Natural killer cell (primary cell): ENCODE data around the gene GMCL2. TPM values are rescaled to one million over a fixed set of nuclear protein-coding genes. Genes with fewer than 3 reads are reported as not detected.

Experiments
- ATAC-seq, 3 donors: fragments of 150-1000 bp in 2 of 3; fragments of 200-7000 bp in 1 of 3; cut with Tn5 transposase; 1 replicate in 1 of 3; 2 replicates in 2 of 3; pipeline ENCODE4 v1.10.0; 2021; ENCODE audit warnings: mild to moderate bottlenecking in 2 of 3, moderate library complexity in 2 of 3
- DNase-seq, 2 donors: peaks; one replicate each; pipeline versions ENCODE4 v3.0.0 to v3.0.0-alpha.2; 2013 to 2021; ENCODE audit warnings: mixed read lengths in 1 of 2
- H3K27ac ChIP-seq: one replicate; pipeline ENCODE4 v1.5.1; 2013; ENCODE audit warnings: mild to moderate bottlenecking, low read length
- H3K27me3 ChIP-seq: one replicate; pipeline ENCODE4 v1.6.1; 2013; ENCODE audit warnings: low read length; ENCODE audit not compliant: control insufficient read depth, insufficient read depth
- H3K36me3 ChIP-seq: one replicate; pipeline ENCODE4 v1.6.1; 2013; ENCODE audit warnings: low read length; ENCODE audit not compliant: control insufficient read depth, insufficient read depth
- H3K4me1 ChIP-seq: one replicate; pipeline ENCODE4 v1.6.1; 2013; ENCODE audit warnings: low read length; ENCODE audit not compliant: control insufficient read depth, insufficient read depth
- H3K4me3 ChIP-seq: one replicate; pipeline ENCODE4 v1.5.1; 2013; ENCODE audit warnings: low read length
- H3K9me3 ChIP-seq: one replicate; pipeline ENCODE4 v1.6.1; 2013; ENCODE audit warnings: low read length; ENCODE audit not compliant: control insufficient read depth, insufficient read depth
- H3K27ac Mint-ChIP-seq, 2 donors: one replicate each; pipeline ENCODE4 v1.8.0; 2022; ENCODE audit warnings: mild to moderate bottlenecking in 2 of 2, mixed read lengths in 2 of 2, moderate library complexity in 1 of 2
- H3K27me3 Mint-ChIP-seq, 2 donors: one replicate each; pipeline ENCODE4 v1.8.0; 2022; ENCODE audit warnings: low read depth in 2 of 2, mixed read lengths in 2 of 2
- H3K36me3 Mint-ChIP-seq: one replicate; pipeline ENCODE4 v1.8.0; 2022; ENCODE audit warnings: mixed read lengths
- H3K4me1 Mint-ChIP-seq, 2 donors: one replicate each; pipeline ENCODE4 v1.8.0; 2022; ENCODE audit warnings: mixed read lengths in 2 of 2
- H3K4me3 Mint-ChIP-seq: one replicate; pipeline ENCODE4 v1.8.0; 2022; ENCODE audit warnings: mild to moderate bottlenecking, moderate library complexity, mixed read lengths
- H3K9me3 Mint-ChIP-seq, 2 donors: one replicate each; pipeline ENCODE4 v1.8.0; 2022; ENCODE audit warnings: mixed read lengths in 2 of 2
- WGBS: methylation state at CpG from one replicate; pipeline ENCODE4 v1.1.7; 2013; ENCODE audit warnings: missing lambda C conversion rate; ENCODE audit not compliant: insufficient coverage; 5-methylcytosine and 5-hydroxymethylcytosine counted together
- intact Hi-C: fragments of 100-400 bp; cut with micrococcal nuclease; formaldehyde crosslinking; loops from one replicate; pipeline ENCODE4 v1.14.2; 2022
- total RNA-seq, 4 donors: library from RNA; stranded (reverse); fragments of 120-200 nt in 1 of 4; gene quantifications; one replicate each; pipeline versions ENCODE4 v1.2.3 to v1.2.4, GENCODE V29; 2013 to 2022
- TF ChIP-seq, protein P1 (sequence below): fragments of 200-600 bp; IDR thresholded peaks from one replicate; pipeline ENCODE4 v1.8.0; 2022; ENCODE audit warnings: antibody characterized with exemption

GMCL2 gene
- total RNA-seq, 3 donors from 2014 or later (not counting 1 experiment from before 2014, with no cell fraction given), result not detected

DNA sequence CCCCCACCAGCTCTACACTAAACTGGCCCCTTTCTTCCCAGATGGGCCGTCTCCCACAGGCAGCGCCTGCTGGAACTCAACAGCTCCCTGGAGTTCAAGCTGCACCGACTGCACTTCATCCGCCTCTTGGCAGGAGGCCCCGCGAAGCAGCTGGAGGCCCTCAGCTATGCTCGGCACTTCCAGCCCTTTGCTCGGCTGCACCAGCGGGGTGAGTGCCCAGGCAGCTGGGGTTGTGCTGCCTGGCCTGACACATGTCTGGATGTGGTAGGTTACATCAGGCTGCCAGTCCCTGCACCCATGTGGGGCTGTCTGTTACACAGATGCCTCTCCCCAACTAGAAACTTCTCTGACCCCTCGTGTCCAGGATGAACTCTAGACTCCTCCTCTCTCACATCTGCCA is 43.3 kb downstream of the GMCL2 start:
- peaks cover 6% of the 10 kb centered on the region for H3K36me3 Mint-ChIP-seq
- no peak overlapping the region for H3K4me3 ChIP-seq
- H3K9me3 Mint-ChIP-seq, result no peaks in the 10 kb centered on the region
- no peak overlapping the region for H3K27ac ChIP-seq
- no peak for DNase-seq
- intact Hi-C loops, result no loop called here
- no peaks in the 10 kb centered on the region for H3K4me1 ChIP-seq
- WGBS, result 96% methylated on average over 10 of the region's 10 CpGs
- ATAC-seq, result no peak
- TF ChIP-seq, protein P1, sequence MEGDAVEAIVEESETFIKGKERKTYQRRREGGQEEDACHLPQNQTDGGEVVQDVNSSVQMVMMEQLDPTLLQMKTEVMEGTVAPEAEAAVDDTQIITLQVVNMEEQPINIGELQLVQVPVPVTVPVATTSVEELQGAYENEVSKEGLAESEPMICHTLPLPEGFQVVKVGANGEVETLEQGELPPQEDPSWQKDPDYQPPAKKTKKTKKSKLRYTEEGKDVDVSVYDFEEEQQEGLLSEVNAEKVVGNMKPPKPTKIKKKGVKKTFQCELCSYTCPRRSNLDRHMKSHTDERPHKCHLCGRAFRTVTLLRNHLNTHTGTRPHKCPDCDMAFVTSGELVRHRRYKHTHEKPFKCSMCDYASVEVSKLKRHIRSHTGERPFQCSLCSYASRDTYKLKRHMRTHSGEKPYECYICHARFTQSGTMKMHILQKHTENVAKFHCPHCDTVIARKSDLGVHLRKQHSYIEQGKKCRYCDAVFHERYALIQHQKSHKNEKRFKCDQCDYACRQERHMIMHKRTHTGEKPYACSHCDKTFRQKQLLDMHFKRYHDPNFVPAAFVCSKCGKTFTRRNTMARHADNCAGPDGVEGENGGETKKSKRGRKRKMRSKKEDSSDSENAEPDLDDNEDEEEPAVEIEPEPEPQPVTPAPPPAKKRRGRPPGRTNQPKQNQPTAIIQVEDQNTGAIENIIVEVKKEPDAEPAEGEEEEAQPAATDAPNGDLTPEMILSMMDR, result no peak
- H3K27me3 Mint-ChIP-seq, result no peaks in the 10 kb centered on the region
- no peaks in the 10 kb centered on the region for H3K4me1 Mint-ChIP-seq
- H3K9me3 ChIP-seq, result no peaks in the 10 kb centered on the region
- no peak overlapping the region for H3K27ac Mint-ChIP-seq
- no peaks in the 10 kb centered on the region for H3K27me3 ChIP-seq
- no peak overlapping the region for H3K4me3 Mint-ChIP-seq
- H3K36me3 ChIP-seq, result peaks cover 36% of the 10 kb centered on the region

DNA sequence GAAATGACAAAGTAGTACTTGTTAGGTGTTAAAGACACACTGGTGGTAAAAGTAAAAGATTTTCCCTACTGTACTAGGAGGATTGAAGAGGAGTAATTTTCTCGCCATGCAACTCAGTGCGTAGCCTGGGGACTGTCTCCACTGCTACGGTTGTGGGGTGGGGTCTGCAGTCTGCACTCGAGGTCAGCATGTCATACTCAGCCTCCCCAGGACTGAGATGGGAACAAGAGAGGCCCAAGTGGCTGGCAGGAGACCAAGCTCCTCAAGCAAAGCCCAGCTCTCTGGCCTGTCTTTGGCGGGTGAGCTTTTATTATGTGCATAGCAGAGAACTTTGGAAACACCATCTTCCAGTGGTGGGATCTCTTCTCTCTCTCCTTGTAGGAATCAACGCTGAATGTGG is 43.9 kb downstream of the GMCL2 start:
- H3K4me3 Mint-ChIP-seq, result no peak overlapping the region
- no peaks in the 10 kb centered on the region for H3K4me1 ChIP-seq
- no peaks in the 10 kb centered on the region for H3K27me3 Mint-ChIP-seq
- no peak overlapping the region for H3K27ac ChIP-seq
- WGBS, result 96% methylated on average over 6 of the region's 6 CpGs
- no peak overlapping the region for H3K27ac Mint-ChIP-seq
- H3K4me1 Mint-ChIP-seq, result no peaks in the 10 kb centered on the region
- no peaks in the 10 kb centered on the region for H3K27me3 ChIP-seq
- H3K9me3 ChIP-seq, result no peaks in the 10 kb centered on the region
- DNase-seq (no peak), ATAC-seq (no peak)
- TF ChIP-seq, protein P1, result no peak
- peaks cover 30% of the 10 kb centered on the region for H3K36me3 ChIP-seq
- no peaks in the 10 kb centered on the region for H3K9me3 Mint-ChIP-seq
- intact Hi-C loops, result no loop called here
- no peak overlapping the region for H3K4me3 ChIP-seq
- H3K36me3 Mint-ChIP-seq, result peaks cover 1% of the 10 kb centered on the region

DNA sequence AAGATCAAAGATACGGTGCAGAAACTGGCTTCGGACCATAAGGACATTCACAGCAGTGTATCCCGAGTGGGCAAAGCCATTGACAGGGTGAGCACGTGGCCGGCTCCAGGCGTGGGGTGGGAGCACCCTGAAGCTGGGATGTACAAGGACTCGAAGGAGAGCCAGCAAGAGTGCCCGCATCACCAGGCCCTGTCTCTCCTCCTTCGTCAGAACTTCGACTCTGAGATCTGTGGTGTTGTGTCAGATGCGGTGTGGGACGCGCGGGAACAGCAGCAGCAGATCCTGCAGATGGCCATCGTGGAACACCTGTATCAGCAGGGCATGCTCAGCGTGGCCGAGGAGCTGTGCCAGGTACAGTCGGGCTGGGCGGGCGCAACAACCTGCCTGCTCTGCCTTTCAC is 44.5 kb downstream of the GMCL2 start:
- Histone ChIP-seq H3K4me3 (no peak overlapping the region), H3K9me3 (no peaks in the 10 kb centered on the region), H3K27ac (no peak overlapping the region), H3K36me3 (peaks cover 24% of the 10 kb centered on the region), H3K4me1 (no peaks in the 10 kb centered on the region), H3K27me3 (no peaks in the 10 kb centered on the region)
- DNase-seq, result no peak
- TF ChIP-seq, protein P1, result no peak
- intact Hi-C loops, result no loop called here
- H3K4me3 Mint-ChIP-seq, result no peak overlapping the region
- no peaks in the 10 kb centered on the region for H3K36me3 Mint-ChIP-seq
- ATAC-seq, result no peak
- H3K27ac Mint-ChIP-seq, result no peak overlapping the region
- H3K4me1 Mint-ChIP-seq, result no peaks in the 10 kb centered on the region
- 96% methylated on average over 20 of the region's 20 CpGs for WGBS
- H3K27me3 Mint-ChIP-seq, result no peaks in the 10 kb centered on the region
- no peaks in the 10 kb centered on the region for H3K9me3 Mint-ChIP-seq

DNA sequence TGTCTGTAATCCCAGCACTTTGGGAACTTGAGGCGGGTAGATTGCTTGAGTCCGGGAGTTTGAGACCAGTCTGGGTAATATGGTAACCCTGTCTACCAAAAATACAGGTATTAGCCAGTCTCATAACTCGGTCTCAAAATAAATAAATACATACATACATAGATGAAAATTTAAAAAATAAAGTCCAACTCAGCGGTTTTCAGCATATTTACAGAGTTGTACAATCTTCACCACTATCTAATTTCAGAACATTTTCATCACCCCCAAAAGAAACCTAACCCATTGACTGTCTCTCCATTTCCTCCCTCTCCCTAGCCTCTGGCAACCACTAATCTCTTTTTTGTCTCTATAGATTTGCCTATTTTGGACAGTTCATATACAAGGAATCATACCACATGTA is 45.6 kb downstream of the GMCL2 start:
- H3K4me1 ChIP-seq, result no peaks in the 10 kb centered on the region
- H3K9me3 ChIP-seq, result no peaks in the 10 kb centered on the region
- no peaks in the 10 kb centered on the region for H3K36me3 Mint-ChIP-seq
- H3K4me3 ChIP-seq, result no peak overlapping the region
- TF ChIP-seq, protein P1, result no peak
- no peaks in the 10 kb centered on the region for H3K27me3 ChIP-seq
- no peak overlapping the region for H3K27ac Mint-ChIP-seq
- ATAC-seq (no peak), DNase-seq (no peak)
- intact Hi-C loops, result no loop called here
- H3K4me1 Mint-ChIP-seq, result no peaks in the 10 kb centered on the region
- WGBS, result 93% methylated on average over 4 of the region's 4 CpGs
- no peaks in the 10 kb centered on the region for H3K9me3 Mint-ChIP-seq
- no peak overlapping the region for H3K4me3 Mint-ChIP-seq
- no peak overlapping the region for H3K27ac ChIP-seq
- H3K27me3 Mint-ChIP-seq, result no peaks in the 10 kb centered on the region
- peaks cover 13% of the 10 kb centered on the region for H3K36me3 ChIP-seq
